Memory B cell (primary cell): ENCODE measurements around the gene SFRP2.
A peak's percentile ranks its signal among the peaks of the same experiment; 100 is the strongest.

Source experiments
- ATAC-seq: fragments of 150-1000 bp; cut with Tn5 transposase; 2 replicates; pipeline ENCODE4 v1.10.0; 2021; ENCODE audit warnings: low read depth, mild to moderate bottlenecking, moderate library complexity
- DNase-seq, 2 donors: peaks; one replicate each; pipeline ENCODE4 v3.0.0; 2022; ENCODE audit warnings: low spot score in 2 of 2
- H3K27ac Mint-ChIP-seq: one replicate; pipeline ENCODE4 v1.8.0; 2022; ENCODE audit warnings: mild to moderate bottlenecking, moderate library complexity, mixed read lengths
- H3K27me3 Mint-ChIP-seq: one replicate; pipeline ENCODE4 v1.8.0; 2022; ENCODE audit warnings: mixed read lengths
- H3K36me3 Mint-ChIP-seq: one replicate; pipeline ENCODE4 v1.8.0; 2022; ENCODE audit warnings: mild to moderate bottlenecking, mixed read lengths
- H3K4me1 Mint-ChIP-seq: one replicate; pipeline ENCODE4 v1.8.0; 2022; ENCODE audit warnings: mixed read lengths
- H3K4me3 Mint-ChIP-seq: one replicate; pipeline ENCODE4 v1.8.0; 2022; ENCODE audit warnings: mild to moderate bottlenecking, moderate library complexity, mixed read lengths
- H3K9me3 Mint-ChIP-seq: one replicate; pipeline ENCODE4 v1.8.0; 2022; ENCODE audit warnings: mixed read lengths

Gene SFRP2

DNA sequence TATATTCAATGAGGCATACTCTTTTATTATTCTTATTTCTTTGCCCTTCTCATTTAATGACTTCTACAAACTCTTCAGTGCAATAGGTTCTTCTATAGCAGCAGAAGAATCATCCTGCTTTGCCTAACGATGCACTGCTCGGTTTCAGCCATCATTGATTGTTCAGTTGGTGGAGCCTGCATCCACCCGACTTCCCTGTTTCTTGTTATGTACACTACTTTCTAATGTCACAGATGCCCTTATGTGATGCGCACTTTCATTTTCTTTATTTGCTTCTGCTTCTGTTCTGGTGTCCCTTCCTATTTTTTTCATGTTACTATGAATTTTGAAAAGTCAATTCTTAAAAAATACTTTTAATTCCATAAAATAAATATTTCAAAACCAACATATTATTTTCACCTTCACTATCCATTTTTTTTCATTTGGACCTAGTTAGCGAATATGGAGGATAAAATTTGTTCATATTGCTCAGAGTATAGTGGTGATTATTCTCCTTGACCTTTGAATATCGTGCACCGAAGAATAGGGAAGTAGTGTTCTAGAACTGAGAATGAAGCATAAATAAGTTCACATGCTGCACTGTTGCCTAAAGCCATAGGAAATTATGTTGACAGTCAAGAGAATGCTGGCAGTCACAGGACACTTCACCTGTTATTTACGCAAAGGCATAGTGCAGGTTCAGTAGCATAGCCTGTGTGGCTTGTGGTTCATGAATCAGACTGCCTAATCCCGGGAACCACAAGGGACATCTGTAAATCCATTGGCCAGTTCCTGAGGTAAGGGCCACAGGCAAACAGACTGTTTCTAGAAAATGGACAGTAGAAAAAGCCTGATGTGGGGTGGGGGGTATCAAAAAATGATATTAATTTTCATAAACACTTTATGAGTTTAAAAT lies 21.3 kb upstream of the SFRP2 start:
- DNase-seq (no peak), ATAC-seq (peak; percentile 87)
- Mint-ChIP-seq H3K4me1 (peaks cover 5% of the 10 kb centered on the region), H3K27ac (peak overlapping the region; percentile 13), H3K4me3 (peak overlapping the region; percentile 67), H3K27me3 (peaks cover 9% of the 10 kb centered on the region), H3K36me3 (no peaks in the 10 kb centered on the region), H3K9me3 (peaks cover 2% of the 10 kb centered on the region)

- Mint-ChIP-seq H3K4me3 (no peak overlapping the region), H3K27ac (peak overlapping the region; percentile 13), H3K27me3 (peaks cover 6% of the 10 kb centered on the region), H3K36me3 (no peaks in the 10 kb centered on the region), H3K4me1 (peaks cover 5% of the 10 kb centered on the region), H3K9me3 (peaks cover 2% of the 10 kb centered on the region)
- ATAC-seq (no peak), DNase-seq (no peak)
Observed at GRCh38 chr4:153809307-153809706, 20.4 kb upstream of the SFRP2 start.

DNA sequence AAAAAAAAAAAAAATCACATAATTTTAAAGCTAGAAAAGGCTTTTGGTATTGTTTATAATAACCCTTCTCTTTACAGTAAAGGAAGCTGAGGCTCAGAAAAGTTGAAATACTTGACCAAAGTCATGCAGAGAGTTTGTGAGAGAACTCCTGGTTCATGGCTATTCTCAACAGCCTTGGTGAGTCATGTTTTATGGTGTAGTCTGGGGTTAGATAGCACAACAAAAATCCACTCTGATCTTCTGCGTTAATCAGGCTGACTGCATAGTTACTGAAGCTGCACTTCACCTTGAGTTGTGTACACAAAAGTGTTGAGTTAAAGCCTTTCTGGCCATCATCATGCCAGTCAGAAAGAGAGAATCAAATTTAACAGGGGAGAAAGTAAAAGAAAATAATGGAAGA lies 19.3 kb upstream of the SFRP2 start:
- DNase-seq (no peak), ATAC-seq (no peak)
- Mint-ChIP-seq H3K4me1 (peaks cover 5% of the 10 kb centered on the region), H3K9me3 (peaks cover 2% of the 10 kb centered on the region), H3K27ac (no peak overlapping the region), H3K36me3 (no peaks in the 10 kb centered on the region), H3K27me3 (peaks cover 6% of the 10 kb centered on the region), H3K4me3 (no peak overlapping the region)

- Mint-ChIP-seq H3K4me3 (no peak overlapping the region), H3K36me3 (no peaks in the 10 kb centered on the region), H3K27me3 (peaks cover 6% of the 10 kb centered on the region), H3K27ac (no peak overlapping the region), H3K4me1 (peaks cover 5% of the 10 kb centered on the region), H3K9me3 (no peaks in the 10 kb centered on the region)
- no peak for ATAC-seq
- DNase-seq: no peak
Observed at GRCh38 chr4:153806073-153806472, 17.2 kb upstream of the SFRP2 start.

DNA sequence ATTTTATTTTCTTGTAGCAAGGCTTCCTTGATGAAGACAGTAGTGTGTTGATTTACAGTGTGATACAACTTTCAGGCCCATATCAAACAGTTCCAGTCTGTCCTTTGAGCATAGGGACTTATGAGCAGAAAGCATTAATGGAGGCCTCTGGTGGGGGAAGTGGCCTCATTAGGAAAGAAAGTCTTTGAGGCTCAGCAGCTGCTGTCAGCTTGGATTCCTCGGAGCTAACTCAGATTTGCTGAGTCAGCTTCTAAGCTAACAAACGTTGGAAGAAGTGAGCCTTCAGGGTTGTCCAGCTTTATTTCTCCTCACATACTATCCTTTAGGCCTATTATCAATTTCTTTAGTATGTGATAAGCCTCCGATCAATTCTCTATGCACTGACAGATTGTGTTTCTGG lies 15.8 kb upstream of the SFRP2 start:
- Mint-ChIP-seq H3K4me1 (peaks cover 3% of the 10 kb centered on the region), H3K36me3 (no peaks in the 10 kb centered on the region), H3K9me3 (no peaks in the 10 kb centered on the region), H3K27me3 (peaks cover 8% of the 10 kb centered on the region), H3K4me3 (no peak overlapping the region), H3K27ac (no peak overlapping the region)
- no peak for DNase-seq
- no peak for ATAC-seq

- no peaks in the 10 kb centered on the region for H3K9me3 Mint-ChIP-seq
- H3K27me3 Mint-ChIP-seq: peaks cover 7% of the 10 kb centered on the region
- H3K36me3 Mint-ChIP-seq: no peaks in the 10 kb centered on the region
- DNase-seq (no peak), ATAC-seq (no peak)
- H3K4me1 Mint-ChIP-seq: peaks cover 2% of the 10 kb centered on the region
- no peak overlapping the region for H3K27ac Mint-ChIP-seq
- H3K4me3 Mint-ChIP-seq: no peak overlapping the region
Observed at GRCh38 chr4:153799694-153800074, 10.8 kb upstream of the SFRP2 start.

GRCh38 chr4:153798901-153799693 lies 10.2 kb upstream of the SFRP2 start:
- DNase-seq (no peak), ATAC-seq (no peak)
- H3K27me3 Mint-ChIP-seq: peaks cover 8% of the 10 kb centered on the region
- H3K27ac Mint-ChIP-seq: no peak overlapping the region
- H3K4me3 Mint-ChIP-seq: no peak overlapping the region
- peaks cover 2% of the 10 kb centered on the region for H3K4me1 Mint-ChIP-seq
- H3K9me3 Mint-ChIP-seq: no peaks in the 10 kb centered on the region
- H3K36me3 Mint-ChIP-seq: no peaks in the 10 kb centered on the region

DNA sequence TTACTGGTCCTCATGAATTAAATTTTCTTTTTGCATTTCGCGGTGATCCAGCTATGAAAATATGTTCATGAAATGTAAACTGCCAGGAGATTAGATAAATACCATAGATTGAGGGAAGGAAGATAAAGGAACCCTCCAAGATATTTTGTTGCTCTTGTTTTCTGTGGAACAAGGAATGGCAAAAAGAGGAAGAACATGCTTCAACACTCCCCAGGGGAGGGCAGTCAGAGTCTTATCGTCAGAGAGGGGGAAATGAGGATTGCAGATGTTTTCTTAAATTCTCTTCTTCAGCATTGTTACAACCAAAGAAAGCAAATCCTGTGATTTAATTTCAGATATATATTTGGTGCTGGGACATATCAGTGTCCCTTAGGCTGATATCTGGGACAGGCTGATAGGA lies 9.5 kb upstream of the SFRP2 start:
- no peak for ATAC-seq
- no peaks in the 10 kb centered on the region for H3K36me3 Mint-ChIP-seq
- peaks cover 9% of the 10 kb centered on the region for H3K27me3 Mint-ChIP-seq
- H3K27ac Mint-ChIP-seq: no peak overlapping the region
- H3K9me3 Mint-ChIP-seq: no peaks in the 10 kb centered on the region
- H3K4me3 Mint-ChIP-seq: no peak overlapping the region
- peaks cover 2% of the 10 kb centered on the region for H3K4me1 Mint-ChIP-seq
- DNase-seq: no peak

GRCh38 chr4:153794006-153794405 lies 5.1 kb upstream of the SFRP2 start:
- H3K36me3 Mint-ChIP-seq: no peaks in the 10 kb centered on the region
- H3K27me3 Mint-ChIP-seq: peaks cover 26% of the 10 kb centered on the region
- no peak overlapping the region for H3K4me3 Mint-ChIP-seq
- H3K4me1 Mint-ChIP-seq: peaks cover 18% of the 10 kb centered on the region
- no peaks in the 10 kb centered on the region for H3K9me3 Mint-ChIP-seq
- ATAC-seq (no peak), DNase-seq (no peak)
- no peak overlapping the region for H3K27ac Mint-ChIP-seq

DNA sequence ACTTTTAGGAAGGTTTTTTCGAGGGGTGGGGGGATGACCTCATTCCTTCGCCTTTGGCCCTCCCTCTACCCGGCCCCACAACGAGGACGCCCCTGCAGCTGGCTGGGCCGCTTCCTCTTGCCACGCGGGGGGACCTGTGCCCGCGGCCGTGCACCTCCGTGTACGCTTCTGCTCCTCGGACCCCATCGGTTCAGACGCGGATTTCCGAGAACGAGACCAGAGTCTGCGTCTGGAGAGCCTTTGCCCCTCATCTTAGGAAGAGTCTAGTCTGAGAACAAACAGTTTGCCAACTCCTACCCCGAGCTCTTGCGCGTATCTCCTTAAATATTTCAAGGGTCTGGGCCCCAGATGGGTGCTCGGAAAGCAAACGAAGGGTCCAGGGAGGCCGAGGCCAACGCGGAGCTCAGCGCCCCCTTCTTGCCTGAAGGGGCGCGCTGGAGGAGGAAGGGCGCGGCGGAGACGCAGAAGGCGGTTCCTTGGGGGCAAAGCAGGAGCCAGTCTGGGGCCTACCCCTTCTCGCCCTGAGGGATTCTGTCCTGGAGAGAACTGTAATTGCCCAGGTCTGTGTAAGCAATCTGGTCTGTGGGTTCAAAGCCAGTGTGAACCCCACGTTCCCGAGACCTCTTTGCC lies 3.9 kb upstream of the SFRP2 start:
- ATAC-seq: peak; percentile 24
- Mint-ChIP-seq H3K9me3 (no peaks in the 10 kb centered on the region), H3K27me3 (peaks cover 36% of the 10 kb centered on the region), H3K4me1 (peaks cover 26% of the 10 kb centered on the region), H3K4me3 (peak overlapping the region; percentile 67), H3K36me3 (no peaks in the 10 kb centered on the region), H3K27ac (no peak overlapping the region)
- DNase-seq: no peak

DNA sequence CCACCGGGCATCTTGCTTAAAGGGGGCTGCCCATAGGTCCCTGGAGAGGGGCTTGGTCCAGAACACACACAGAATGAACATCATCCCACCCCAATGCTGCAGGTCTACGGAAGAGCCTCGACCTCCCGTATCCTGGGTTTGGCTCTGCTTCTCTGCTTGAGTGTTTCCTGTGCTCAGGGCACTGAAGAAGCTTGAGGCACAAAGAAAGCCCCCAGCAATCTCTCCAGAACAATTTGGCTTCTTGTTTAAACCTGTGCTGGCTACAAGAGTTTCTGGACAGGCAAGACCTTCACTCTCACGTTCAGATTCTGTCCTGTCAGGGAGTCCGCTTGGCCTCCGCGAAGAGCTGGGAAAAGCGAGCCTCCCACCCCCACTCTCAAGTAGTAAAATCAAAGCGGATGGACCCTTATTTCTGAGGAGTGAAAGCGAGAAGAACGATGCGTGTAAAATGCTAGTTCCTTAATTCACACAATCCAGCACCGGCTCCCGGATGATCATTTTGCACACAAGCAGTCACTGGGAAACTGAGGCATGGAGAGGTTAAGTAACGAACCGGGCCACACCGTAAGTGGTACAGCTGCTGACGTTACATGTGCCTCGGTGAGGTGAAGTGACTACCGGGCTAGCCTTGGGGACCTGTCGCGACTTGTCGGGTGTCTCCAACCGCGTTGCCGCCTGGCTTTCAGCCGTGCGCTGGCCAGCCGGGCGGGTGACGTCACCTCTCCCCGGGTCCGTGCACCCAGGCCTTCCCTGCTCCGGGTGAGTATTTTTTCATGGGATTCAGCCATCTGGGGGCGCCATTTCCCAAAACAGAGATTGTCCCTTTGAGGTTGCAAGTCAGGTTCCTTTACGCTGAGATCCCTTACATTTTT lies 3.1 kb upstream of the SFRP2 start:
- Mint-ChIP-seq H3K36me3 (no peaks in the 10 kb centered on the region), H3K27ac (peak overlapping the region; percentile 52), H3K4me3 (peak overlapping the region; percentile 70), H3K27me3 (peaks cover 38% of the 10 kb centered on the region), H3K4me1 (peaks cover 27% of the 10 kb centered on the region), H3K9me3 (no peaks in the 10 kb centered on the region)
- peak; percentile 3 for ATAC-seq
- no peak for DNase-seq

GRCh38 chr4:153790962-153791551 lies 2.2 kb upstream of the SFRP2 start:
- H3K27ac Mint-ChIP-seq: peak overlapping the region; percentile 52
- H3K4me1 Mint-ChIP-seq: peaks cover 27% of the 10 kb centered on the region
- DNase-seq (peak in 1 of 2 donors; percentile 25), ATAC-seq (peak; percentile 23)
- H3K9me3 Mint-ChIP-seq: no peaks in the 10 kb centered on the region
- no peaks in the 10 kb centered on the region for H3K36me3 Mint-ChIP-seq
- H3K4me3 Mint-ChIP-seq: peak overlapping the region; percentile 70
- peaks cover 35% of the 10 kb centered on the region for H3K27me3 Mint-ChIP-seq

DNA sequence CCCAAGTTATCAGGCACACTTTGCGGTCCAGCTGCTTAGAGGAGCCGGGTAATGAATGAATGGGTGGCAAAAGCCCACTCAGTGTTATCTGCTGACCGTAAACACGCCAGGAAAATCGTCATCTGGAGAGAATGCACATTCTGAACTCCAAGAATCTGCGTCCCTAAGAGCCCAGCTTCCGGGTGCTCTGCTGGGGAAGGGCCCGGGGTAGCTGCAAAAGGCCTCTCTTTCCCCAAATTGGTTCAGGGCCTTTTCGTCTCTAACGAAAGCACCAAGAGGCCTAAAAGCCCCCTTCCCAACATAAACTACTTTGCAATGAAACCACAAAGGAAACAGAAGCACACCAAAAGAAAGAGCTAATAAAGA lies 1.6 kb upstream of the SFRP2 start:
- DNase-seq (peak in 1 of 2 donors; percentile 12), ATAC-seq (no peak)
- peaks cover 27% of the 10 kb centered on the region for H3K4me1 Mint-ChIP-seq
- peaks cover 35% of the 10 kb centered on the region for H3K27me3 Mint-ChIP-seq
- H3K27ac Mint-ChIP-seq: no peak overlapping the region
- no peaks in the 10 kb centered on the region for H3K9me3 Mint-ChIP-seq
- no peaks in the 10 kb centered on the region for H3K36me3 Mint-ChIP-seq
- peak overlapping the region; percentile 14 for H3K4me3 Mint-ChIP-seq
